ENCODE measurements around the gene RAB36.

DNA sequence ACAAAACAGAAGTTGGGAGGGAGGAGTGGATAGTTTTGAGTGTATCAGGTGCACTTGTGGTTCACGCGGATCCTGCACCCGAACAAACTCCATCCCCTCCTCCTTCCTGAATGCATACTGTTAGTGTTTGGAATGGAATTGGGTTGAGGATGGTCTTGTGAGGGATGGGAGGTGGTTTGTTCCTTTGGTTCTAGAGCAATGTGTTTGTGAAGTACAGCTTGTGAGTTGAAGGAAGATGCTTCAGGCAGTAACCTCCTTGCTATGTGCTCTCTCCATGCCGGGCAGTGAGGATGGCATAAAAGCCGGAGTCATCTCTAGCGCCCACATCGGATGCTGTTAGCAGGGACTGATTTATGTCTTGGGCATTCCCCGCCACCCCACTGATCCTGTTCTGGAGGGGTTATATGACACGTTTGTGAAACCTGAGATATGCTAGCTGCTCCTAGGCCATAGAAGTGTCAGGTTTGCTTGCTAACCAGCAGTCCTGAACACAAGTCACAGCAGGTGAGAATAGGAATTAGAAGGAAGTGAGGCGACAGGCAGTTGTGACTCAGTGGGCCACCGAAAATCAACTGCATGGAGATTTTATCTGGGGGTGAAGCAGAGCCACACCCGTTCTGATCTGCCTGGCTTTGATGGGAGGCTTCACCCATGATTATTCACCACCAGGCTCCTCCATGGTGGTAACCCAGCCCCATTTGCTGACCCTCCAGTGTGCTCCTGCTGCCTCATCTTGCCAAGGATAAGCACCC lies 37.2 kb downstream of the RAB36 start:
- TF ChIP-seq, protein P1, sequence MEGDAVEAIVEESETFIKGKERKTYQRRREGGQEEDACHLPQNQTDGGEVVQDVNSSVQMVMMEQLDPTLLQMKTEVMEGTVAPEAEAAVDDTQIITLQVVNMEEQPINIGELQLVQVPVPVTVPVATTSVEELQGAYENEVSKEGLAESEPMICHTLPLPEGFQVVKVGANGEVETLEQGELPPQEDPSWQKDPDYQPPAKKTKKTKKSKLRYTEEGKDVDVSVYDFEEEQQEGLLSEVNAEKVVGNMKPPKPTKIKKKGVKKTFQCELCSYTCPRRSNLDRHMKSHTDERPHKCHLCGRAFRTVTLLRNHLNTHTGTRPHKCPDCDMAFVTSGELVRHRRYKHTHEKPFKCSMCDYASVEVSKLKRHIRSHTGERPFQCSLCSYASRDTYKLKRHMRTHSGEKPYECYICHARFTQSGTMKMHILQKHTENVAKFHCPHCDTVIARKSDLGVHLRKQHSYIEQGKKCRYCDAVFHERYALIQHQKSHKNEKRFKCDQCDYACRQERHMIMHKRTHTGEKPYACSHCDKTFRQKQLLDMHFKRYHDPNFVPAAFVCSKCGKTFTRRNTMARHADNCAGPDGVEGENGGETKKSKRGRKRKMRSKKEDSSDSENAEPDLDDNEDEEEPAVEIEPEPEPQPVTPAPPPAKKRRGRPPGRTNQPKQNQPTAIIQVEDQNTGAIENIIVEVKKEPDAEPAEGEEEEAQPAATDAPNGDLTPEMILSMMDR (IDR thresholded peaks at IDR 0.05) = no peak
- TF ChIP-seq POLR2A (IDR thresholded peaks at IDR 0.05) = no peak

Measured in adrenal gland (tissue), 5 donors.